Endothelial cell of umbilical vein (primary cell): ENCODE measurements around the gene ARPC1A. TPM values are rescaled to one million over a fixed set of nuclear protein-coding genes. Genes with fewer than 3 reads are reported as not detected.

Experiments
- BruUV-seq: library from RNA; stranded (reverse); fragments of 400-500 nt; replicated peaks from 2 replicates; lab custom pipeline; 2021; lab: Mats Ljungman, UMichigan
- CTCF ChIA-PET: fragments of 300-600, 350-600 bp; sonication (Branson Sonifier 250); formaldehyde crosslinking; loops from one replicate; lab custom pipeline; 2021; ENCODE audit warnings: antibody characterized with exemption, inconsistent platforms; lab: Charles Lee
- POLR2A ChIA-PET: fragments of 300-600, 350-600 bp; sonication (Branson Sonifier 250); formaldehyde crosslinking; loops from one replicate; lab custom pipeline; 2021; ENCODE audit warnings: antibody characterized with exemption, inconsistent platforms; lab: Charles Lee
- DNase-seq: peaks from one replicate; pipeline ENCODE4 v3.0.0-alpha.2; 2011; ENCODE audit warnings: low read depth, low spot score
- FAIRE-seq: peaks from 2 replicates; lab custom pipeline; 2011; peaks lifted over from hg19 to GRCh38; lab: Jason Lieb, UNC
- H2AFZ ChIP-seq: 2 replicates; pipeline ENCODE4 v1.6.0; 2012; ENCODE audit warnings: low read depth, low read length, control low read depth, inconsistent platforms
- H3K27ac ChIP-seq: 2 replicates; pipeline ENCODE4 v1.5.1; 2011; ENCODE audit warnings: low read depth, mild to moderate bottlenecking, control low read depth, low read length, moderate library complexity; ENCODE audit not compliant: insufficient read depth
- H3K27me3 ChIP-seq, 2 experiments: 2 replicates each; pipeline versions ENCODE4 v1.6.0 to v1.6.1; 2011; ENCODE audit warnings: low read length in 2 of 2, mixed read lengths in 1 of 2; ENCODE audit not compliant: control insufficient read depth in 2 of 2, insufficient read depth in 2 of 2
- H3K36me3 ChIP-seq, 2 experiments: 2 replicates in 1 of 2; 3 replicates in 1 of 2; pipeline ENCODE4 v1.5.1; 2011; ENCODE audit warnings: low read length in 2 of 2, mild to moderate bottlenecking in 1 of 2, moderate library complexity in 1 of 2; ENCODE audit not compliant: control insufficient read depth in 2 of 2, insufficient read depth in 2 of 2; ENCODE audit errors: extremely low read depth in 1 of 2
- H3K4me1 ChIP-seq: 3 replicates; pipeline ENCODE4 v1.5.1; 2011; ENCODE audit warnings: mild to moderate bottlenecking, low read length; ENCODE audit not compliant: control insufficient read depth, insufficient read depth; ENCODE audit errors: extremely low read depth
- H3K4me2 ChIP-seq: 2 replicates; pipeline ENCODE4 v1.6.1; 2011; ENCODE audit warnings: low read length, control low read depth, mixed read lengths; ENCODE audit not compliant: insufficient read depth
- H3K4me3 ChIP-seq, 3 experiments: fragments of 200-600 bp in 1 of 3; sonication (generic), shearing (Covaris generic) in 1 of 3; replicated peaks in 1 of 3; 2 replicates each; pipeline ENCODE4 v1.5.1; 2011 to 2016; ENCODE audit warnings: control low read depth in 3 of 3, low read length in 3 of 3, mild to moderate bottlenecking in 2 of 3, inconsistent platforms in 1 of 3, low read depth in 1 of 3, moderate library complexity in 1 of 3; ENCODE audit not compliant: insufficient read depth in 1 of 3
- H3K79me2 ChIP-seq: 2 replicates; pipeline ENCODE4 v1.6.0; 2012; ENCODE audit warnings: low read length, inconsistent platforms; ENCODE audit not compliant: control insufficient read depth, insufficient read depth
- H3K9ac ChIP-seq: replicated peaks from 2 replicates; pipeline ENCODE3; 2011; ENCODE audit warnings: low read length, control low read depth; ENCODE audit not compliant: insufficient read depth; ENCODE audit errors: extremely low read depth
- H3K9me1 ChIP-seq: replicated peaks from 3 replicates; pipeline ENCODE4 v1.6.0; 2011; ENCODE audit warnings: mild to moderate bottlenecking, low read length; ENCODE audit not compliant: control insufficient read depth, insufficient read depth; ENCODE audit errors: extremely low read depth
- H3K9me3 ChIP-seq: replicated peaks from 2 replicates; pipeline ENCODE4 v1.5.1; 2012; ENCODE audit warnings: low read length, inconsistent platforms; ENCODE audit not compliant: control insufficient read depth, insufficient read depth
- H4K20me1 ChIP-seq: replicated peaks from 2 replicates; pipeline ENCODE3; 2011; ENCODE audit warnings: mild to moderate bottlenecking, low read length; ENCODE audit not compliant: control insufficient read depth, insufficient read depth; ENCODE audit errors: extremely low read depth
- EZH2 ChIP-seq: IDR thresholded peaks from 2 replicates; pipeline ENCODE4 v1.6.1; 2012; ENCODE audit warnings: borderline replicate concordance, low read depth, mild to moderate bottlenecking, moderate library complexity, low read length, inconsistent platforms; ENCODE audit not compliant: severe bottlenecking
- FOS ChIP-seq: IDR thresholded peaks from 2 replicates; pipeline ENCODE4 v1.6.1; 2011; ENCODE audit warnings: mild to moderate bottlenecking, low read length, moderate library complexity, borderline replicate concordance; ENCODE audit not compliant: insufficient read depth
- GATA2 ChIP-seq: IDR thresholded peaks from 2 replicates; pipeline ENCODE4 v1.7.0; 2011; ENCODE audit warnings: low read depth, mild to moderate bottlenecking, moderate library complexity, mixed read lengths, low read length; ENCODE audit not compliant: insufficient read length, insufficient read depth
- JUN ChIP-seq: IDR thresholded peaks from 2 replicates; pipeline ENCODE4 v1.6.1; 2011; ENCODE audit warnings: borderline replicate concordance, low read depth; ENCODE audit not compliant: insufficient read length, insufficient read depth
- MYC ChIP-seq: IDR thresholded peaks from one replicate; pipeline ENCODE4 v1.6.1; 2011; ENCODE audit warnings: mild to moderate bottlenecking, low read depth, low read length
- POLR2A ChIP-seq: IDR thresholded peaks from 2 replicates; pipeline ENCODE4 v1.6.1; 2012; ENCODE audit warnings: low read depth, mild to moderate bottlenecking, control low read depth, low read length
- POLR2AphosphoS5 ChIP-seq: IDR thresholded peaks from 2 replicates; pipeline ENCODE4 v1.6.1; 2012; ENCODE audit warnings: low read depth, mild to moderate bottlenecking, control low read depth, low read length, moderate library complexity; ENCODE audit not compliant: insufficient read depth
- dilution Hi-C: fragments of 300-500 bp; cut with MboI; formaldehyde crosslinking; loops from one replicate; pipeline ENCODE4 v1.15.0; 2019; ENCODE audit warnings: low sequenced_read_pairs; ENCODE audit not compliant: extremely low pct_ligation_motif_present
- intact Hi-C: fragments of 100-400 bp; cut with micrococcal nuclease; formaldehyde crosslinking; loops from one replicate; pipeline ENCODE4 v1.10.0; 2022
- polyA plus RNA-seq, 4 experiments: library from polyadenylated mRNA; depleted of rRNA in 3 of 4; stranded (reverse) in 3 of 4; unstranded in 1 of 4; fragments of >200 nt; gene quantifications; 2 replicates each; pipeline versions ENCODE4 v1.2.1 to v1.2.3, GENCODE V29; 2011 to 2012; ENCODE audit warnings: missing spikeins in 1 of 4
- total RNA-seq: library from RNA; stranded (reverse); gene quantifications from 2 replicates; pipeline ENCODE4 v1.2.3, GENCODE V29; 2021
- TF ChIP-seq, protein P1 (sequence below), 2 donors: IDR thresholded peaks; 1 replicate in 1 of 2; 2 replicates in 1 of 2; pipeline ENCODE4 v1.5.1; 2011; ENCODE audit warnings: low read length in 2 of 2, mild to moderate bottlenecking in 2 of 2, moderate library complexity in 2 of 2, control low read depth in 1 of 2, inconsistent platforms in 1 of 2, low read depth in 1 of 2; ENCODE audit not compliant: insufficient read depth in 1 of 2; ENCODE audit errors: extremely low read depth in 1 of 2
- TF ChIP-seq, protein P2 (sequence below): IDR thresholded peaks from 2 replicates; pipeline ENCODE4 v1.6.1; 2011; ENCODE audit not compliant: insufficient read depth, insufficient read length

ARPC1A gene
- total and polyA plus RNA-seq, 2 donors (not counting 3 experiments of a cell fraction or from before 2014, with no cell fraction given), result 200 to 243 TPM

DNA sequence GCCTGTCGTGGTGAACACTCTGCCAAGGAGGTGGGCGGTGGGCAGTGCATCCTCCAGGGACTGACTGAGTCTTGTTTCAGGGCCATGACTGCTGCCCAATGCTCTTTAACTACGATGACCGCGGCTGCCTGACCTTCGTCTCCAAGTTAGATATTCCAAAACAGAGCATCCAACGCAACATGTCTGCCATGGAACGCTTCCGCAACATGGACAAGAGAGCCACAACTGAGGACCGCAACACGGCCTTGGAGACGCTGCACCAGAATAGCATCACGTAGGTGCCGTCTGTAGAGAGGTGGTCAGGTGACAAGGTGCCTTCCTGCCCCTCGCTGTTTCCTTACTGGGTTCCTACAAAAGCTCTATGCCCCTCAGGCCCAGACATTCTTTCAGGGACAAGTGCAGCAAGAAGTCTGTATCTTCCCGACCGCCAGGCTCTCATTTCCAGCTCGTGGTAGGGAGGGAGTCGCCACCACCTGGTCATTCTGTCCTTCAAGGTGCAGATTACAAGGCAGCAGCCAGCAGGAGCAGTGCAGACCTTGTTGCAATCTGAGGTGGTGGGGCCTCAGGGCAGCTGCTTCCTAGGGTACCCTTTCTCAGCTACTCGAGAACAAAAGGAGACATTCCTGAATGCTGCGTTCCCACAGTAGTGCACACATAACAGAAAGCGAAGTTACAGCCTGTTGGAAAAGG lies 33.9 kb downstream of the ARPC1A start:
- no peak overlapping the region for H3K27ac ChIP-seq
- POLR2A ChIA-PET, result no interaction called here
- no peak overlapping the region for H2AFZ ChIP-seq
- no peaks in the 10 kb centered on the region for H3K27me3 ChIP-seq
- dilution Hi-C loops, result no loop called here
- no peak overlapping the region for H3K9ac ChIP-seq
- no peaks in the 10 kb centered on the region for H3K79me2 ChIP-seq
- H3K36me3 ChIP-seq, result peaks cover 26 to 29% of the 10 kb centered on the region in 2 experiments
- H3K4me2 ChIP-seq, result no peak overlapping the region
- DNase-seq (no peak), FAIRE-seq (no peak)
- CTCF ChIA-PET, result interaction anchor here (1.0 kb wide), 1 partner anchor 56 kb away, joined by 4 read pairs; no protein-coding TSS in a partner anchor
- no peaks in the 10 kb centered on the region for H4K20me1 ChIP-seq
- no peaks in the 10 kb centered on the region for H3K9me3 ChIP-seq
- TF ChIP-seq MYC, result no peak
- no peak for TF ChIP-seq EZH2
- no peak for TF ChIP-seq FOS
- no peak for TF ChIP-seq POLR2A
- no peak for TF ChIP-seq POLR2AphosphoS5
- TF ChIP-seq, protein P1, sequence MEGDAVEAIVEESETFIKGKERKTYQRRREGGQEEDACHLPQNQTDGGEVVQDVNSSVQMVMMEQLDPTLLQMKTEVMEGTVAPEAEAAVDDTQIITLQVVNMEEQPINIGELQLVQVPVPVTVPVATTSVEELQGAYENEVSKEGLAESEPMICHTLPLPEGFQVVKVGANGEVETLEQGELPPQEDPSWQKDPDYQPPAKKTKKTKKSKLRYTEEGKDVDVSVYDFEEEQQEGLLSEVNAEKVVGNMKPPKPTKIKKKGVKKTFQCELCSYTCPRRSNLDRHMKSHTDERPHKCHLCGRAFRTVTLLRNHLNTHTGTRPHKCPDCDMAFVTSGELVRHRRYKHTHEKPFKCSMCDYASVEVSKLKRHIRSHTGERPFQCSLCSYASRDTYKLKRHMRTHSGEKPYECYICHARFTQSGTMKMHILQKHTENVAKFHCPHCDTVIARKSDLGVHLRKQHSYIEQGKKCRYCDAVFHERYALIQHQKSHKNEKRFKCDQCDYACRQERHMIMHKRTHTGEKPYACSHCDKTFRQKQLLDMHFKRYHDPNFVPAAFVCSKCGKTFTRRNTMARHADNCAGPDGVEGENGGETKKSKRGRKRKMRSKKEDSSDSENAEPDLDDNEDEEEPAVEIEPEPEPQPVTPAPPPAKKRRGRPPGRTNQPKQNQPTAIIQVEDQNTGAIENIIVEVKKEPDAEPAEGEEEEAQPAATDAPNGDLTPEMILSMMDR (IDR thresholded peaks at IDR 0.05; ENCODE audit: extremely low read depth in 1 of 2, insufficient read depth in 1 of 2, low read depth in 1 of 2, low read length in 2 of 2), result no peak
- no peak for TF ChIP-seq JUN
- TF ChIP-seq, protein P2, sequence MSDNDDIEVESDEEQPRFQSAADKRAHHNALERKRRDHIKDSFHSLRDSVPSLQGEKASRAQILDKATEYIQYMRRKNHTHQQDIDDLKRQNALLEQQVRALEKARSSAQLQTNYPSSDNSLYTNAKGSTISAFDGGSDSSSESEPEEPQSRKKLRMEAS, result no peak
- no peak for TF ChIP-seq GATA2
- no peaks in the 10 kb centered on the region for H3K9me1 ChIP-seq
- intact Hi-C loops, result no loop called here
- H3K4me1 ChIP-seq, result no peaks in the 10 kb centered on the region
- no TSS peak for BruUV-seq
- no peak overlapping the region for H3K4me3 ChIP-seq
